ENCODE data around the gene FBXO47.

DNA sequence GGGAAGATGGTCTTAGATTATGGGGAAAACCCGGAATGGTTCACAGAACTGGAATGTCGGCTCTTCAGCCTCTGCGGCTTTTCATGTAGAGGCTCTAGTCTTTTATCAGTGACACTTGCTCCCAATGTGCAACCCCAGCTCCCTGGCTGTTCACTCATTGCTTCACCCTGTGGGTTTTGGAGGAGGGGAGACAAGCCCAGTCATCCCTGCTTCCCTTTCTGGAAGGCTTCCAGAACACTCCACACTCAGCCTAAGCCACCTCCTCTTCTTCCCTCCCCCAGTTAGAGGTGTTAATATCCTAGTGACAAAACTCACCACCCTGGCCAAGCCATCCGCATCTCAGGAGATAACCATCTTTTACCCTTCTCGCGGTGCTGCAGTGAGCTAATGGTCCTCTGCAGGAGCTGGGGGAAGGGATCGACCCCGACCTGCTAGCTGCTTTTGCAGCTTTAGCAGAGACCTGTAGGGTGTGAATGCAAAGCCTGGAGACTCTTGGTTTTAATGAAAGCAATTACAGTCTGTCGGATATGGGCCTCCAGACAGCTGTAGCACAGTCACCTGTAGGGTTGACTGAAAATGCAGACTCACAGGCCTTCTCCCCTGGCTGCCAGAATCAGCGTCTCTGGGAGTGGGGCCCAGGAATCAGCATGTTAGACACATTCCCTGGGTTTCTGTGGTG is 66.1 kb downstream of the FBXO47 start:
- TF ChIP-seq POLR2AphosphoS5 (IDR thresholded peaks at IDR 0.05; ENCODE audit: borderline replicate concordance, low read depth, low read length) (no peak), FOXP2 (optimal IDR thresholded peaks at IDR 0.05; ENCODE audit: control extremely low read depth, extremely low read length, insufficient read depth) (no peak), EZH2 (IDR thresholded peaks at IDR 0.05) (no peak)
